Neural cell (in vitro differentiated cells): ENCODE data around the gene CCDC196. TPM values are rescaled to one million over a fixed set of nuclear protein-coding genes. Genes with fewer than 3 reads are reported as not detected.

Experiments used
- H2AFZ ChIP-seq: fragments of 200-600, 300-800 bp; sonication (generic), shearing (Covaris generic); 2 replicates; pipeline ENCODE4 v1.6.0; 2014; ENCODE audit warnings: low read depth, mild to moderate bottlenecking, antibody characterized with exemption, low read length, moderate library complexity
- H3F3A ChIP-seq: fragments of 200-600 bp; shearing (Covaris generic); 2 replicates; pipeline ENCODE4 v1.6.1; 2016; ENCODE audit warnings: mild to moderate bottlenecking, moderate library complexity, mixed read lengths, antibody characterized with exemption, low read length; ENCODE audit not compliant: insufficient read depth, poor library complexity, severe bottlenecking
- H3K27ac ChIP-seq: fragments of 200-600, 300-800 bp; sonication (generic), shearing (Covaris generic); 2 replicates; pipeline ENCODE4 v1.5.1; 2014; ENCODE audit warnings: mild to moderate bottlenecking, low read length, moderate library complexity
- H3K27me3 ChIP-seq: fragments of 300-800, 200-600 bp; sonication (generic), shearing (Covaris generic); 2 replicates; pipeline ENCODE4 v1.6.0; 2014; ENCODE audit warnings: mild to moderate bottlenecking, low read depth, low read length, moderate library complexity; ENCODE audit not compliant: insufficient read depth
- H3K36me3 ChIP-seq: fragments of 300-800, 200-600 bp; sonication (generic), shearing (Covaris generic); 2 replicates; pipeline ENCODE4 v1.5.1; 2014; ENCODE audit warnings: mild to moderate bottlenecking, antibody characterized with exemption, low read length, moderate library complexity; ENCODE audit not compliant: insufficient read depth
- H3K4me2 ChIP-seq: fragments of 300-800, 200-600 bp; sonication (generic), shearing (Covaris generic); 2 replicates; pipeline ENCODE4 v1.6.0; 2014; ENCODE audit warnings: mild to moderate bottlenecking, low read length
- H3K4me3 ChIP-seq: fragments of 300-800, 200-600 bp; sonication (generic), shearing (Covaris generic); 2 replicates; pipeline ENCODE4 v1.5.1; 2014; ENCODE audit warnings: mild to moderate bottlenecking, low read length, moderate library complexity
- H3K79me2 ChIP-seq: fragments of 200-600 bp; shearing (Covaris generic); replicated peaks from 2 replicates; pipeline ENCODE4 v1.6.0; 2014; ENCODE audit warnings: mild to moderate bottlenecking, low read length, moderate library complexity; ENCODE audit not compliant: insufficient read depth
- H3K9ac ChIP-seq: fragments of 300-800, 200-600 bp; sonication (generic), shearing (Covaris generic); 2 replicates; pipeline ENCODE4 v1.6.1; 2016; ENCODE audit warnings: mild to moderate bottlenecking, low read length, mixed read lengths
- H3K9me2 ChIP-seq: fragments of 200-600 bp; shearing (Covaris generic); 2 replicates; pipeline ENCODE4 v1.6.1; 2016; ENCODE audit warnings: mild to moderate bottlenecking, low read length, mixed read lengths; ENCODE audit not compliant: insufficient read depth
- H3K9me3 ChIP-seq: fragments of 200-600, 300-800 bp; sonication (generic), shearing (Covaris generic); 2 replicates; pipeline ENCODE4 v1.6.1; 2016; ENCODE audit warnings: mild to moderate bottlenecking, mixed run types, low read length, moderate library complexity, mixed read lengths
- H4K20me1 ChIP-seq: fragments of 200-600 bp; shearing (Covaris generic); 2 replicates; pipeline ENCODE4 v1.6.1; 2016; ENCODE audit warnings: mild to moderate bottlenecking, mixed run types; ENCODE audit not compliant: insufficient read depth
- EP300 ChIP-seq: fragments of 450-650 bp; conservative IDR thresholded peaks from 2 replicates; pipeline ENCODE4 v1.6.1; 2014; ENCODE audit warnings: antibody characterized with exemption, mild to moderate bottlenecking, moderate library complexity; ENCODE audit not compliant: poor library complexity, severe bottlenecking
- EZH2 ChIP-seq: fragments of 200-600, 300-800 bp; shearing (Covaris generic), sonication (generic); IDR thresholded peaks from 2 replicates; pipeline ENCODE4 v1.6.1; 2014; ENCODE audit warnings: antibody characterized with exemption, low read length, borderline replicate concordance, mild to moderate bottlenecking; ENCODE audit not compliant: insufficient read depth, poor library complexity, severe bottlenecking
- MXI1 ChIP-seq: fragments of 450-650 bp; conservative IDR thresholded peaks from 2 replicates; pipeline ENCODE4 v1.6.1; 2014; ENCODE audit warnings: antibody characterized with exemption, mild to moderate bottlenecking; ENCODE audit not compliant: poor library complexity, severe bottlenecking
- POLR2AphosphoS5 ChIP-seq: IDR thresholded peaks from 2 replicates; pipeline ENCODE4 v1.6.1; 2012
- RAD21 ChIP-seq: fragments of 450-650 bp; conservative IDR thresholded peaks from 2 replicates; pipeline ENCODE4 v1.6.1; 2014; ENCODE audit warnings: antibody characterized with exemption, mild to moderate bottlenecking, moderate library complexity
- SMC3 ChIP-seq: fragments of 450-650 bp; conservative IDR thresholded peaks from 2 replicates; pipeline ENCODE4 v1.6.1; 2014; ENCODE audit warnings: antibody characterized with exemption, mild to moderate bottlenecking, moderate library complexity; ENCODE audit not compliant: poor library complexity
- TAF1 ChIP-seq: IDR thresholded peaks from 2 replicates; pipeline ENCODE4 v1.6.1; 2012; ENCODE audit warnings: low read depth
- polyA plus RNA-seq: library from polyadenylated mRNA; depleted of rRNA; stranded (reverse); fragments of >200 nt; gene quantifications from 2 replicates; pipeline ENCODE4 v1.2.3, GENCODE V29; 2014
- TF ChIP-seq, protein P1 (sequence below): fragments of 450-650 bp; IDR thresholded peaks from 2 replicates; pipeline ENCODE4 v1.5.1; 2014; ENCODE audit warnings: antibody characterized with exemption, mild to moderate bottlenecking, moderate library complexity; ENCODE audit not compliant: poor library complexity, severe bottlenecking
- TF ChIP-seq, protein P2 (sequence below): IDR thresholded peaks from 2 replicates; pipeline ENCODE4 v1.6.1; 2012; ENCODE audit warnings: borderline replicate concordance

Gene CCDC196
- polyA plus RNA-seq, 1 donor from 2014 or later = not detected

DNA sequence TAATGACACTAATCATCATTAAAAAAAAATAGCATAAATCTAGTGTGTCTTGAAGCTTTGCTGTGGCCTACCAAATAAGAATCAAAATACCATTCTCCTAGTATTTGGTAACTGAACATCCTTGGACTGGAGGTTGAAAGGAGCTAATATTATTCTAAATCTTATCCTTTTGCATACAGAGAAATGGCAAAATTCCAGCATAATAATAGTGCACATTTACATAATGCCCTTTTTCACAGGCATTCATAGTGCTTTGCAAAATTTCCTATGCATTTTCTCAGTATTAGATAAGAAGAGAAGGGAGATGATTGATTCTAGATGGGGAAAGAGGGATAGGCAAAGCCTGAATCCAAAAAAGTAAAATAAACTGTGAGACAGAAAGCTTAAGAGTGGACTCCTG is 13.9 kb upstream of the CCDC196 start:
- Histone ChIP-seq H3K9me3 (no peaks in the 10 kb centered on the region), H3K4me3 (no peak overlapping the region), H3K9ac (no peak overlapping the region), H3K27me3 (no peaks in the 10 kb centered on the region), H3K36me3 (no peaks in the 10 kb centered on the region), H3F3A (no peaks in the 10 kb centered on the region), H3K79me2 (no peaks in the 10 kb centered on the region), H3K27ac (no peak overlapping the region), H3K9me2 (no peaks in the 10 kb centered on the region), H2AFZ (no peak overlapping the region), H4K20me1 (no peaks in the 10 kb centered on the region), H3K4me2 (no peak overlapping the region)
- TF ChIP-seq RAD21 (no peak), MXI1 (no peak), SMC3 (no peak)

DNA sequence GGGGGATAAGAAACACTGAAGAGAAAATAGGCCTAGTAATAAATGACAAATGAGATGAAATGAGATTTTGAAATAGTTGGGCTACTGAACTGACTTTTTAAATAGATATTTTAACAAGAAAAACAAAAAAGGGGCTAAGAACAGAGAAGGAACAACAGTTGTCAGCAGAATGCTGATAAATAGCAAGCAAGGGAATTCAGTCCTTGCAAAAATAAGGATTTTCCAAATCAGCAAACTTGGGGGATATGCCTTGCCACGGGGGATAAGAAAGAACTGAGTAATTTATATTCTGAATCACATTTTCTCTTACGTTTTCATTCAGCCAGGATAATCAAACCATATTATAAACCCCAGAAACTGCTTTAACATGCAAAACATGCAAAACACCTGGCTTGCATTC is 12.9 kb upstream of the CCDC196 start:
- Histone ChIP-seq H3K27me3 (no peaks in the 10 kb centered on the region), H3F3A (no peaks in the 10 kb centered on the region), H3K79me2 (no peaks in the 10 kb centered on the region), H3K4me2 (no peak overlapping the region), H3K9me3 (no peaks in the 10 kb centered on the region), H3K9me2 (no peaks in the 10 kb centered on the region), H4K20me1 (no peaks in the 10 kb centered on the region), H3K36me3 (no peaks in the 10 kb centered on the region), H3K4me3 (no peak overlapping the region), H2AFZ (no peak overlapping the region), H3K9ac (no peak overlapping the region), H3K27ac (no peak overlapping the region)
- TF ChIP-seq MXI1 (no peak), EZH2 (no peak), RAD21 (no peak), EP300 (no peak), SMC3 (no peak), TAF1 (no peak), POLR2AphosphoS5 (no peak)
- TF ChIP-seq, protein P1, sequence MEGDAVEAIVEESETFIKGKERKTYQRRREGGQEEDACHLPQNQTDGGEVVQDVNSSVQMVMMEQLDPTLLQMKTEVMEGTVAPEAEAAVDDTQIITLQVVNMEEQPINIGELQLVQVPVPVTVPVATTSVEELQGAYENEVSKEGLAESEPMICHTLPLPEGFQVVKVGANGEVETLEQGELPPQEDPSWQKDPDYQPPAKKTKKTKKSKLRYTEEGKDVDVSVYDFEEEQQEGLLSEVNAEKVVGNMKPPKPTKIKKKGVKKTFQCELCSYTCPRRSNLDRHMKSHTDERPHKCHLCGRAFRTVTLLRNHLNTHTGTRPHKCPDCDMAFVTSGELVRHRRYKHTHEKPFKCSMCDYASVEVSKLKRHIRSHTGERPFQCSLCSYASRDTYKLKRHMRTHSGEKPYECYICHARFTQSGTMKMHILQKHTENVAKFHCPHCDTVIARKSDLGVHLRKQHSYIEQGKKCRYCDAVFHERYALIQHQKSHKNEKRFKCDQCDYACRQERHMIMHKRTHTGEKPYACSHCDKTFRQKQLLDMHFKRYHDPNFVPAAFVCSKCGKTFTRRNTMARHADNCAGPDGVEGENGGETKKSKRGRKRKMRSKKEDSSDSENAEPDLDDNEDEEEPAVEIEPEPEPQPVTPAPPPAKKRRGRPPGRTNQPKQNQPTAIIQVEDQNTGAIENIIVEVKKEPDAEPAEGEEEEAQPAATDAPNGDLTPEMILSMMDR = no peak
- TF ChIP-seq, protein P2, sequence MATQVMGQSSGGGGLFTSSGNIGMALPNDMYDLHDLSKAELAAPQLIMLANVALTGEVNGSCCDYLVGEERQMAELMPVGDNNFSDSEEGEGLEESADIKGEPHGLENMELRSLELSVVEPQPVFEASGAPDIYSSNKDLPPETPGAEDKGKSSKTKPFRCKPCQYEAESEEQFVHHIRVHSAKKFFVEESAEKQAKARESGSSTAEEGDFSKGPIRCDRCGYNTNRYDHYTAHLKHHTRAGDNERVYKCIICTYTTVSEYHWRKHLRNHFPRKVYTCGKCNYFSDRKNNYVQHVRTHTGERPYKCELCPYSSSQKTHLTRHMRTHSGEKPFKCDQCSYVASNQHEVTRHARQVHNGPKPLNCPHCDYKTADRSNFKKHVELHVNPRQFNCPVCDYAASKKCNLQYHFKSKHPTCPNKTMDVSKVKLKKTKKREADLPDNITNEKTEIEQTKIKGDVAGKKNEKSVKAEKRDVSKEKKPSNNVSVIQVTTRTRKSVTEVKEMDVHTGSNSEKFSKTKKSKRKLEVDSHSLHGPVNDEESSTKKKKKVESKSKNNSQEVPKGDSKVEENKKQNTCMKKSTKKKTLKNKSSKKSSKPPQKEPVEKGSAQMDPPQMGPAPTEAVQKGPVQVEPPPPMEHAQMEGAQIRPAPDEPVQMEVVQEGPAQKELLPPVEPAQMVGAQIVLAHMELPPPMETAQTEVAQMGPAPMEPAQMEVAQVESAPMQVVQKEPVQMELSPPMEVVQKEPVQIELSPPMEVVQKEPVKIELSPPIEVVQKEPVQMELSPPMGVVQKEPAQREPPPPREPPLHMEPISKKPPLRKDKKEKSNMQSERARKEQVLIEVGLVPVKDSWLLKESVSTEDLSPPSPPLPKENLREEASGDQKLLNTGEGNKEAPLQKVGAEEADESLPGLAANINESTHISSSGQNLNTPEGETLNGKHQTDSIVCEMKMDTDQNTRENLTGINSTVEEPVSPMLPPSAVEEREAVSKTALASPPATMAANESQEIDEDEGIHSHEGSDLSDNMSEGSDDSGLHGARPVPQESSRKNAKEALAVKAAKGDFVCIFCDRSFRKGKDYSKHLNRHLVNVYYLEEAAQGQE = no peak

DNA sequence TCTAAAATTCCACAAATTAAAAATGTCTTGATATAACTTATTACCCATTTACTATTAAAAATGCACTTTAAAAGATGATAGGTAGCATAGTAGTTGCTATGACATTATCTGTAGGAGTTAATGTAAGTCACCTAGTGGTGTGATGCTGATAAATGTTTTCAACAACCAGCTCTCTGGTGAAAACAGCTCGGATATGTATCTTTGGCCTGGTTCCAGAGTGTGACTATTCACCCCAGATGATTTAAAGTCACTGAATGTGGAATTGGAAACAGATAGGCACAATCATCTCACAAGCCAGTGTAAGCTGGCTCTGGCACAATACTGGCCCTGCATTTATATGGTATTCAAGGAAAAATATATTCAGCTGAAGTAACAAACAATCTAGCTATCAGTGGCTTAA is 9.2 kb upstream of the CCDC196 start:
- H3K27ac ChIP-seq = no peak overlapping the region
- H3F3A ChIP-seq = no peaks in the 10 kb centered on the region
- no peaks in the 10 kb centered on the region for H3K36me3 ChIP-seq
- no peaks in the 10 kb centered on the region for H3K9me3 ChIP-seq
- H3K4me3 ChIP-seq = no peak overlapping the region
- no peaks in the 10 kb centered on the region for H3K79me2 ChIP-seq
- H2AFZ ChIP-seq = no peak overlapping the region
- TF ChIP-seq, protein P1 = no peak
- TF ChIP-seq, protein P2 = no peak
- no peak for TF ChIP-seq EP300
- H3K9me2 ChIP-seq = no peaks in the 10 kb centered on the region
- H4K20me1 ChIP-seq = no peaks in the 10 kb centered on the region
- no peak overlapping the region for H3K9ac ChIP-seq
- H3K4me2 ChIP-seq = no peak overlapping the region
- no peaks in the 10 kb centered on the region for H3K27me3 ChIP-seq
